ENCODE results near the gene LYST. TPM values are rescaled to one million over a fixed set of nuclear protein-coding genes. Genes with fewer than 3 reads are reported as not detected.

LYST gene
- total RNA-seq, 2 experiments from 2014 or later = 4.0 to 8.2 TPM

DNA sequence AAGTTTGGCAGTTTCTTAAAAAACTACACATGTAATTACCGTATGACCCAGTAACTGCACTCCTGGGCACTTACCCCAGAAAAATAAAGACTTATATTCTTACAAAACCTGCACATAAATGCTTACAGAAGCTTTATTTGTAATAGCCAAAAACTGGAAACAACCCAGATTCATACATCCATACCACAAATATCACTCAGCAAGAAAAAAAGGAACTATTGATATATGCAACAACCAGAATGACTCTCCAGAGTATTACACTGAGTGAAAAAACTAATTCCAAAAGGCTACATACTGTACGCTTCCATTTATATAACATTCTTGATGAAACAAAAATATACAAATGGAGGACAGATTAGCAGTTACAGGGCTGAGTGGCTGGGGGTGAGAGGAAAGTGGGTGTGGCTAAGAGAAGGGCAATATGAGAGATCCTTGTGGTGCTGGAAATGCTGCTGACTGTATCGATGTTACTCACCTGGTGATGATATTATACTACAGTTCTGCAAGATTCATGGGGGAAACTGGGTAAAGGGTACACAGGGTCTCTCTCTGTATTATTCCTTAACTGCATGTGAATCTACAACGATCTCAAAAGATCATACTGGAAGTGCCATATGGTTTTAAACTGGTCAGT, 121.1 kb downstream of the LYST start:
- Histone ChIP-seq H3K27ac (ENCODE audit: low read depth, low read length, poor library complexity, severe bottlenecking) (no peak overlapping the region), H3K79me2 (ENCODE audit: insufficient read depth, low read depth, low read length) (no peaks in the 10 kb centered on the region), H3K9me3 (ENCODE audit: low read length) (no peaks in the 10 kb centered on the region), H3K4me3 (ENCODE audit: low read depth, low read length, poor library complexity, severe bottlenecking) (no peak overlapping the region), H2AFZ (ENCODE audit: low read length) (no peak overlapping the region), H4K20me1 (ENCODE audit: insufficient read depth, low read length) (no peaks in the 10 kb centered on the region), H3K36me3 (ENCODE audit: insufficient read depth, low read length) (no peaks in the 10 kb centered on the region), H3K9me2 (ENCODE audit: insufficient read depth, low read length) (no peaks in the 10 kb centered on the region), H3K4me1 (ENCODE audit: insufficient read depth, low read length, poor library complexity, severe bottlenecking) (no peaks in the 10 kb centered on the region), H3K4me2 (ENCODE audit: low read length) (no peak overlapping the region)
- intact Hi-C loops (cut with micrococcal nuclease; ENCODE audit: unreplicated experiment) = no loop called here
- no TSS peak for BruUV-seq (replicated peaks)
- POLR2A ChIA-PET = no interaction called here
- CTCF ChIA-PET (ENCODE audit: unreplicated experiment) = no interaction called here
- TF ChIP-seq, protein P1, sequence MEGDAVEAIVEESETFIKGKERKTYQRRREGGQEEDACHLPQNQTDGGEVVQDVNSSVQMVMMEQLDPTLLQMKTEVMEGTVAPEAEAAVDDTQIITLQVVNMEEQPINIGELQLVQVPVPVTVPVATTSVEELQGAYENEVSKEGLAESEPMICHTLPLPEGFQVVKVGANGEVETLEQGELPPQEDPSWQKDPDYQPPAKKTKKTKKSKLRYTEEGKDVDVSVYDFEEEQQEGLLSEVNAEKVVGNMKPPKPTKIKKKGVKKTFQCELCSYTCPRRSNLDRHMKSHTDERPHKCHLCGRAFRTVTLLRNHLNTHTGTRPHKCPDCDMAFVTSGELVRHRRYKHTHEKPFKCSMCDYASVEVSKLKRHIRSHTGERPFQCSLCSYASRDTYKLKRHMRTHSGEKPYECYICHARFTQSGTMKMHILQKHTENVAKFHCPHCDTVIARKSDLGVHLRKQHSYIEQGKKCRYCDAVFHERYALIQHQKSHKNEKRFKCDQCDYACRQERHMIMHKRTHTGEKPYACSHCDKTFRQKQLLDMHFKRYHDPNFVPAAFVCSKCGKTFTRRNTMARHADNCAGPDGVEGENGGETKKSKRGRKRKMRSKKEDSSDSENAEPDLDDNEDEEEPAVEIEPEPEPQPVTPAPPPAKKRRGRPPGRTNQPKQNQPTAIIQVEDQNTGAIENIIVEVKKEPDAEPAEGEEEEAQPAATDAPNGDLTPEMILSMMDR (conservative IDR thresholded peaks at IDR 0.05; ENCODE audit: low read length) = no peak
- no peak for TF ChIP-seq EZH2phosphoT487 (IDR thresholded peaks at IDR 0.05; ENCODE audit: borderline replicate concordance, low read depth, low read length)
- DNase-seq (ENCODE audit: low spot score) = no peak

DNA sequence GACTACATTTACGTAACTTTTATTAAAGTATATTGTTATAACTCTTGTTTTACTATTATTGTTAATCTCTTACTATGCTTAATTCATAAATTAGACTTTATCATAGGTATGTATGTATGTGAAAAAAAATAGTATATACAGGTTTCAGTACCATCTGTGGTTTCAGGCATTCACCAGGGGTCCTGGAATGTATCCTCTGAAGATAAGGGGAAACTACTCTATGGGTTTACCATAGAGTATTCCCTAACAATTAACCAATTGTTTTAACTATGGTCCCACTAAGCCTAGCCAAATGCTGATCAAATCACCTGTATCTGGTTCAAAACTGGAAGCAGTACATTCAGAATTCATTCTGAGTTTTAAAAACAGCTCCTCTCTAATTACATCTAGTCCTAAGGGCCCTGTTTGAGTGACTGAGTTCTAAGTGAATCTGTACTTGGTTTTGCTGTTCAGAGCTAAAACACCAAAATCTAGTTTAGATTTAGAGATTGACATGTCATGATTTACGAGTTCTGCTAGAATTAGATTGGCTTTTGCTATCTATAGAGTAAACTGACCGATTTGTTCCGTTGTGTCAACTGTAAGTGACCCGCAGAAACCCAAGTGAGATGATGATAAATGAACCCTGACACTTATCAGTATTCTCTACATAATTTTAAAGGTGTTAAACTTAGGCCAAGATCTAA, 123.6 kb downstream of the LYST start:
- POLR2A ChIA-PET = interaction anchor here (0.7 to 1.1 kb wide), 2 partner anchors 31 to 1190 kb away, joined by 3 read pairs; no protein-coding TSS in a partner anchor
- no peaks in the 10 kb centered on the region for H3K9me3 ChIP-seq (ENCODE audit: low read length)
- TF ChIP-seq, protein P1 (conservative IDR thresholded peaks at IDR 0.05; ENCODE audit: low read length) = no peak
- TF ChIP-seq EZH2phosphoT487 (IDR thresholded peaks at IDR 0.05; ENCODE audit: borderline replicate concordance, low read depth, low read length) = no peak
- H3K9me2 ChIP-seq (ENCODE audit: insufficient read depth, low read length) = no peaks in the 10 kb centered on the region
- CTCF ChIA-PET (ENCODE audit: unreplicated experiment) = no interaction called here
- H2AFZ ChIP-seq (ENCODE audit: low read length) = no peak overlapping the region
- no peak for DNase-seq (ENCODE audit: low spot score)
- no peak overlapping the region for H3K4me3 ChIP-seq (ENCODE audit: low read depth, low read length, poor library complexity, severe bottlenecking)
- H3K4me1 ChIP-seq (ENCODE audit: insufficient read depth, low read length, poor library complexity, severe bottlenecking) = no peaks in the 10 kb centered on the region
- H4K20me1 ChIP-seq (ENCODE audit: insufficient read depth, low read length) = no peaks in the 10 kb centered on the region
- no peak overlapping the region for H3K4me2 ChIP-seq (ENCODE audit: low read length)
- intact Hi-C loops (cut with micrococcal nuclease; ENCODE audit: unreplicated experiment) = no loop called here
- H3K36me3 ChIP-seq (ENCODE audit: insufficient read depth, low read length) = no peaks in the 10 kb centered on the region
- H3K27ac ChIP-seq (ENCODE audit: low read depth, low read length, poor library complexity, severe bottlenecking) = no peak overlapping the region
- no peaks in the 10 kb centered on the region for H3K79me2 ChIP-seq (ENCODE audit: insufficient read depth, low read depth, low read length)
- no TSS peak for BruUV-seq (replicated peaks)

DNA sequence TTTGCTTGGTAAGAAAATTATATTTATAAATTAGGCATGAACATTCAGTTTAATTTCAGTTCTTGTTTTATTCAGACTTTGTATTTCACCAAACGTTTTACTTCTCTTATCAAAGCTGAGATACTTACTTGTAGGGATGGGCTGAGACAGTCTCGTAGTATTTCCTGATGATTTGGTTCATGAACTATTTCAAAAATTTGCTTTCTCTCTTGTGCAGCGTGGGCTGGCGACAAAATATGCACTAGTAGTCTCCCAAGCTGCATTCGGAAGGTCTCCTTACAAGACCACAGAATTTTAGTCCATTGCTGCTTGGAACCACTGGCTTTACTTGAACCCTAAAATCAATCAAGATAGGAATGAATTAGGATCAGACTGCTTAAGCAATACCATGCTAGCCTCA, 125.4 kb downstream of the LYST start:
- Histone ChIP-seq H3K79me2 (ENCODE audit: insufficient read depth, low read depth, low read length) (no peaks in the 10 kb centered on the region), H4K20me1 (ENCODE audit: insufficient read depth, low read length) (no peaks in the 10 kb centered on the region), H3K9me3 (ENCODE audit: low read length) (no peaks in the 10 kb centered on the region), H3K4me3 (ENCODE audit: low read depth, low read length, poor library complexity, severe bottlenecking) (no peak overlapping the region), H3K27ac (ENCODE audit: low read depth, low read length, poor library complexity, severe bottlenecking) (no peak overlapping the region), H3K4me1 (ENCODE audit: insufficient read depth, low read length, poor library complexity, severe bottlenecking) (no peaks in the 10 kb centered on the region), H2AFZ (ENCODE audit: low read length) (no peak overlapping the region), H3K36me3 (ENCODE audit: insufficient read depth, low read length) (no peaks in the 10 kb centered on the region), H3K4me2 (ENCODE audit: low read length) (no peak overlapping the region), H3K9me2 (ENCODE audit: insufficient read depth, low read length) (no peaks in the 10 kb centered on the region)
- DNase-seq (ENCODE audit: low spot score) = no peak
- intact Hi-C loops (cut with micrococcal nuclease; ENCODE audit: unreplicated experiment) = no loop called here
- BruUV-seq (replicated peaks) = no TSS peak
- ChIA-PET CTCF (ENCODE audit: unreplicated experiment) (no interaction called here), POLR2A (interaction anchor here (0.7 kb wide), 1 partner anchor 1422 kb away, joined by 3 read pairs; no protein-coding TSS in a partner anchor)
- TF ChIP-seq, protein P1 (conservative IDR thresholded peaks at IDR 0.05; ENCODE audit: low read length) = no peak
- TF ChIP-seq EZH2phosphoT487 (IDR thresholded peaks at IDR 0.05; ENCODE audit: borderline replicate concordance, low read depth, low read length) = no peak

Measured in OCI-LY7 (cell line).